Activated T-cell treated with anti-CD3 and anti-CD28 coated beads for 4 hours (primary cell): ENCODE data around the gene TCERG1L.
"Not testable (repeated sequence)": the region's sequence is repeated elsewhere in the genome, so short reads cannot be mapped to it uniquely, and the experiment has no call there.

ENCODE experiments used
- DNase-seq: peaks from one replicate; pipeline ENCODE4 v3.0.0-alpha.2; 2020

Gene TCERG1L

DNA sequence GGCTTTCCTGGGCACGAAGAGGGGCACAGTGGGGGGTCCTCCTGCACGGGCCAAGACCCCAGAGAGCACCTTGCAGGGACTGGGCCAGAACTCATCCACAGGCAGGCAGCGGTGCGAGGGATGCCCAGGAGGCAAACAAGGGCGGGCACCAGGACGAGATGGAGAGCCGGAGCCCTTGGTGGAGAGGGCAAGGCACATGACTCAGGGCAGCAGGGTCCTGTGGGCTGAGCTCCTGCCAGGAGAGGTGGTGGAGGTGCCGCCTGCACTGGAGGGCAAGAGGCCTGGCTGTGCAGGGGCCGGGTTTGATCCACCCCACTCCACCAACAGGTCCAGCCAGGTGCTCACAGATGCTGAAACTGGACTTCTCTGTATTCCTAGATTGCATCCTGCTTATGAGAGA lies 170.9 kb downstream of the TCERG1L start:
- DNase-seq = no peak

DNA sequence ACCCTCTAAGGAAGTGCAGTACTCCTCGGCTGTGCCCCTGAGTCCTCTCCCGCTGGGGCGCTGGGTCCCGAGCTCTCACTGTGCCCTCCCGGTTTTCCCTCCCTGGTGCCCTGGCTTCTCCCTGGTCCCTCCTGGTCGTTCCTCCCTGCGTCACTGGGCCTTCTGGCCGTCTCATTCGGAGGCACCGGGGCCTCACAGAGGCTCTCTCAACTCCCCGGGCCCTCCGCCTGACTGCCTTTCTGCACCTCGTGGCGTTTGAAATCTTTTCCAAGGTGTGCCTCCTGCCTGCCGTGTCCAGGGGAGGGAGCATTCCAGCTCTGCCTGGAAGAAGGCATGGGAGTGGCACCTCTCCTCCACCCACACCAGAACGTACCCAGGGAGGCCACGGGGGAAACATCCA lies 174.3 kb downstream of the TCERG1L start:
- no peak for DNase-seq

DNA sequence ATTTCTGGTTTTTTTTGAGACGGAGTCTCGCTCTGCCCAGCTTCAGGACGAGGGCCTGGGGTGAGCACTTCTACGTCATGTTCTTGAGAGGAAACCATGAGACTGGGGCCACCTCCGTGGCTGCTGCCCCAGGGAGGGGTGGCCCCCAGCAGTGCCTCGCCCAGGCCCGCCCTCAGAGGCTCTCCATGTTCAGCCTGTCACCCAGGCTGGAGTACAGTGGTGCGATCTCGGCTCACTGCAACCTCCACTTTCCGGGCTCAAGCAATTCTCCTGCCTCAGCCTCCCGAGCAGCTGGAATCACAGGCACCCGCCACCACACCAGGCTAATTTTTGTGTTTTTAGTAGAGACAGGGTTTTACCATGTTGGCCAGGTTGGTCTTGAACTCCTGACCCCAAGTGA lies 175.2 kb downstream of the TCERG1L start:
- not testable (repeated sequence) for DNase-seq

DNA sequence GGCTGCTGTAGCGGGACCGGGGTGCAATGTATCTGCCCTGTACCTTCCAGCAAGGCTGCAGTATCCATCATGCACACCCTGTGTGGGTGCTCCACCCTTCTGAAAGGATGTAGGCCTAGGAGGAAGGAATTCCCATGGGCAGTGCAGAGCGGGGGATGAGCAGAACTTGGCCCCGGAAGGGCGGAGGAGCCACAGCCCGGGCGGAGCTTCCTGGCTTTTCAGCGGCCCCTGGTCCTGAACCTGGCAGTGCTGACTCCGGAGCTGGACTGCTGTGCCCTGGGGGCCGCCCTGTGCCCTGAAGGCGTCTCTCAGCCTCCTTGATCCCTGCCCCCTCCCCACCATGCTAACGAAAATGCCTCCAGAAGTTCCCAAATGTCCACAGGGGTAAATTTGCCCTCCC lies 175.8 kb downstream of the TCERG1L start:
- DNase-seq = no peak

DNA sequence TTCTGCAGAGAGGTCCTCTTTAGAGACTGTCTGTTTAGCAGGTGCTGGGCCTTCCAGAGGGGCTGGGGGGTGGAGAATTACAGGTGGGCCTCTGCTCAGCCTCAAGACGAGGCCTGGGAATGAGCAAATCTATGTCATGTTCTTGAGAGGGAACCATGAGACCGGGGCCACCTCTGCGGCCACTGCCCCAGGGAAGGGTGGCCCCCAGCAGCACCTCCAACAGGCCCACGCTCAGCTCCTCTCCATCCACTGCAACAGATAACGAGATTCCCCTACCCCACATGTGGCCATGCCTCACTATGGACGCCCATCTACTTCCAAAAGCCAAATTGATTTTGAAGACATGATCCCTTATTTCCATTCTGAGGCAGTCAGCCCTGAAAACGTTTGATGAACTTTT lies 176.9 kb downstream of the TCERG1L start:
- DNase-seq = no peak

DNA sequence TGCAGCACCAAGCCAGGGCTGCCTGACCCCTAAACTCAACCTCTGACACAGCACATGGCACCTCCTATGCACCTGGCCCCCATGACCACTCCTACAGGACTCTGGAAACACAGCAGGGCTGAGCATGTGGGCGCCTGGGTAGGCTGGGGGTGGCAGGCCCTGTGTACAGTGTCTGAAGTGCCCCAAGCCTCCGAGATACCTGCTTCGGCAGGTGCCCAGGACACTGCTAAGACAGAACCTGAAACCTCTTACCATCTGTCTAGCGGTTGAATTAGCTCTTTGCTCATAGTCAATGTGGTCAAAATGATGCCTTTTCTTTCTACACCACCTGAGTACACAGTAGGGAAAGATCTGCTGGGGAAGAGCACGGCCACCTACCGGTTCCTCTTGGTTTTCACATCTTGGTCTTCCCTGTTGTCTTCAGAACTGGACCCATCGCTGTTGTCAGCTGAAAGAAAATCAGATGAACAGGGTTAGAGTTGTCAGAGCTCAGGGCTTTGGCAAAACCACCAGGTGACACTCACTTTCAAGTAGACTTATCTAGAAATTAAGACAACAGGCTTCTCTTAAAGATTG lies 177.4 kb downstream of the TCERG1L start:
- no peak for DNase-seq

DNA sequence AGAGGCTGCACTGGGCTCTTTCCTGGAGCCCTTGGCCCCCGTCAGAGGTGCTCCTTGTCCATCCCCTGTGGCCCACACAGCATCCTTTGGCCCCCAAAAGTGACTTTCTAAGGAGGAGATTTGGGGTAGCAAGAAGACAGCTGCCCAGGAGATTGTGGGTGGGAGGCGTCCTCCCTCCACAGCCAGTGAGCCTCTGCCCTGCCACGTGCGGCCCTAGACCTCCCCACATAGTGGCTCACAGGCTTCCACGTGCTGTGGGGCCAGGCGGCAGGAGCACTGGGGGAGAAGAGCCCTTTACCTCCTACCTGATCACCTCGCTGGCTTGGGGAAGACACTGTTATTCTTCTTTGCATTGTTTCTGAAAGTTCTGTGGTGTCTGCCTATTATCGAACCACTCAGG lies 178.8 kb downstream of the TCERG1L start:
- DNase-seq = no peak

DNA sequence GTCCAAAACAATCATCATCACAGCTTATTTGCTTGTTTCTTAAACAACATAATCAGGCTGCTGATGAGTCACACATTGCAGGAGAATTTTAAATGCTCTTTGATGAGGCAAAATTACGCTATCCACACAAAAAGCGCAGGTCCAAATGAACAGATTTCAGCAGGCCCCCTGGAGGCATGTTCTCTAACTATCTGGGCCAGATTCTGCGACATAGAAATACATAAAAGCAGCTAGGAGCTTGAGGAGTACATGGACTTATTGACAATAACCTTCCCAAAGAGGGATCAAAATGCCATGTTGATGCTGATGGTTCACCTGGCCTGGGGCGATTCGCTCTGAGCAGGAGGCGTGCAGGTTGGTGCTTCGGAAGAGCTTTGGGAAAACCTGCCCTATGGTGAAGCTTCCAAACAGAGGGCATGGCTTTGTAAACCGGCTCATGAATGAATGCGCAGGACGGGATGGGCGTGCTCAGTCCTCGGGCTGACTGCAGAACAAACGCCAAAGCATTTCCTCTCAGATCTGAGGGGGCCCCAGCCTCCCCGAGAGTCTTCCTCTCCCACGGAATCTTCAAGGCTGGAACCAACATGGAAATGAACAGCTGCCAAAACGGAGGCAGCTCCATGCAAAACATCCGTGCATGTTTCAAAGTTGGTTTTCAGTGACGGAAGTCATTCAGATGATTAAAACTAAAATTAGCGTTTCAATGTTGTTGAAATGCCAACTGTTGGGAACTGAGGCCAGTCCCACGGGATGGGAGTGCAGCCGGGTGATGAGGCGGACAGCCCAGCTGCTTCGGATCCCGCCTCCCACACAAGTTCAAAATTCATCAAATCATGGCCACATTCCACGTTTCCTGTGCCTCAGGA lies 179.6 kb downstream of the TCERG1L start:
- DNase-seq = no peak

DNA sequence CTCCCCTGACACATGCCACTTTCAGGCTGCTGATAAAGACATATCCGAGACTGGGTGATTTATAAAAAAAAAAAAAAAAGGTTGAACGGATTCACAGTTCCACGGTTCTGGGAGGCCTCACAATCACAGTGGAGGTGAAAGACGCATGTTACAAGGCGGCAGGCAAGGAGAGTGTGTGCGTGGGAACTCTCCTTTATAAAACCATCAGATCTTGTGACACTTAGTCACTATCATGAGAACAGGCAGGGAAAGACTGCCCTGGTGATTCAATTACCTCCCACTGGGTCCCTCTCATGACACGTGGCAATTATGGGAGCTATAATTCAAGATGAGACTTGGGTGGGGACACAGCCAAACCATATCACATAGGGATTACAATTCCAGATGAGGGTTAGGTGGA lies 181.5 kb downstream of the TCERG1L start:
- DNase-seq = no peak

DNA sequence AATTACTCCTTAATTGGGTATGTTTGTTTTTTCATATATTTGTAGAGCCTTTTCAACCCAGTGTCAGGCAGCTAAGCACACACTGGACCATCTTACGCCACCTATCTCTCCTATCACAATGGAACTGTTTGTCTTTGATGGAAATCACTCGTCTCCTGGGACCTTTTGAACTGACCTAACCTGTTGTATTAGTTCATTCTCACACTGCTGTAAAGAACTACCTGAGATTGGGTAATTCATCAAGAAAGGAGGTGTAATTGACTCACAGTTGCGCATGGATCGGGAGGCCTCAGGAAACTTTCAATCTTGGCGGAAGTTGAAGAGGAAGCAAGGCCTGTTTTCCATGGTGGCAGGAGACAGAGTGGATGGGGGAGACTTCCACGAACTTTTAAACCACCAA lies 182.0 kb downstream of the TCERG1L start:
- no peak for DNase-seq

DNA sequence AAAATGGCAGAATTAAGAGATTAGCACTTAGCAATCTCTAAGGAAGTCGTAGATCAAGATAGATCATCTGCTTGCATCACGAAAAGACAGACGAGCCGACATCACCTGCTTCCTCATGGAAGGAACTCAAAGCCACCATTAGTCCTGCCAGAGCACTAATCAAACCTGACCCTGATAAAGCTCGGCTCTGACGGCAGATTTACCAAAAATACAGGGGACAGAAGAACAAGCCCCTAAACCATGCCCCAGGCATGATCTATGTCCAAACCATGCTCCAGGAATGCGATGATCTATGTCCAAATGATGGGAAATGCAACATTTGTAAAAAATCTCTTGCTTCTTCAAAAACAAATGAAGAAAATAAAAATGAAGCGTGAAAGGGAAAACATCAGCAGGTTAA lies 182.8 kb downstream of the TCERG1L start:
- DNase-seq = no peak

DNA sequence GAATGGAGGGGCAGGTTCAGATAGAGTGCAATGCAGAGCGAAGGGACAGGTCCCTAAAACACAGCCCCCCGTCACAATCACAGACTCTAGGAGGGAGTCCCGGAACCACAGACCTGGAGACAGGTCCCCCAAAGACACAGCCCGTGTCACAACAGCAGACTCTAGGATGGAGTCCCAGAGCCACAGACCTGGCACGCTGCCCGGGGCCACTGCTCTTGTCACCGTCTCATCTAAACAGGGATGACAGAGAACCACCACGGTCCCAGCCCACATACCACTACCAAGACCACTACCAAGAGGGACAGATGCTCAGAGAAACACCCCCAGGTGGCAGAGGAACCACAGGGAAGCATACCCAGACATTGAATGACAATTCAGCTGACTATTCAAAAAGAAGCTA lies 183.9 kb downstream of the TCERG1L start:
- DNase-seq = no peak

DNA sequence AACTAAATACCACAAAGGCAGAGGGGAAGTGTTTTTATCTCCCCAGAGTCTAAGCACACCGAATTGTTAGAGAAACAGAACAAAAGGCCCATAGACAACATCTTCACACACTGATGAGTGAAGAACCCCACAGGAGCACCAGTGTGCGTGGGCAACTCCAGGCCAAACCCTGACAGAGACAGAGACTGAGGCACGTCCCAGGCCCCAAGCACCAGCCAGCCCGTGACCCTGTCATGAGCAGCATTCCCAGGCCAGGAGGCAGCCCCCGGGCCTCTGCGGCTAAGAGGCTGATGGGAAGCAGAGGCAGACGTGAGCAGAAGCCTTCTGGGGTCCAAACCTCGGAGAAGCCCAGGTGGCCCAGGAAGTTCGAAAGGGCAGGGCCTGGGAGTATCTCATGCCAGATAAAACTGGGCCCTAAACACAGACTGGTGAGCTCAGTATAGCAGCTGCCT lies 184.4 kb downstream of the TCERG1L start:
- no peak for DNase-seq

DNA sequence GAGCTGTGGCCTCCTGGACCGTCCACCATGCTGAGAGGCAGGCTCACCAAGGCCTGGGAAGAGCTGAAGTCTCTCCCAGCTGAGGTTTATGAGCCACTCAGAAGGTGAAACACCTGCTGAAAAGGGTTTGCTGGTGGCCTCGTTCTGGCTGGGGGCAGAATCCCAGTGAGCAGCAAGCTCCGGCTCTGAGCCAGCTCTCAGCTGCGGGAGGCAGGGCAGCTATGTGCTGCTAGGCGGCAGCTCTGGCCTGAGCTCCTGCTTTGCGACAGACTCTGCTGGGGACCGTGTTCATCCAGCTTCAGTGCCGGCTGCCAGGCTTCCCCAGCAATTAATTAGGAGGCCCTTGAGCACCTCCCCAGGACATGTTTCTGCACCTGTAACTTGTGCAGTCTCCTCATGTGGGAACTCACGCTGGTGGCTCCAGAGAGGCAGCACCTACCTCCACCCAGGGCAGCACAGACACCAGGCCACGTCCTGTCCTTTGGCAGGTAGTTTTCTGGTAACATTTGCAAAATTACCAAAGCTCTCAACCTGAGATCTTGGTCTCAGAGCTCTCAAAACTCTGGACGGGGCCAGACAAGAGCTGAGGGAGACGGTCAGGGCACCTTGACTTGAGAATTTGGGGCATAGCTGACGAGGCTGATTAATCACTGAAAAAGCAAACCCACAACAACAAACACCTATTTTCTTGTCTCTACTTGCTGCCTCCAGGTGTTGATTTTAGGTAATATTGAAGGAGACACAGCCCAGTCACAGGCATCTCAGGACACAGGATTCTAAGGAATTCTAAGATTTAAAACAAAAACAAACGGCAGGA lies 185.0 kb downstream of the TCERG1L start:
- no peak for DNase-seq

DNA sequence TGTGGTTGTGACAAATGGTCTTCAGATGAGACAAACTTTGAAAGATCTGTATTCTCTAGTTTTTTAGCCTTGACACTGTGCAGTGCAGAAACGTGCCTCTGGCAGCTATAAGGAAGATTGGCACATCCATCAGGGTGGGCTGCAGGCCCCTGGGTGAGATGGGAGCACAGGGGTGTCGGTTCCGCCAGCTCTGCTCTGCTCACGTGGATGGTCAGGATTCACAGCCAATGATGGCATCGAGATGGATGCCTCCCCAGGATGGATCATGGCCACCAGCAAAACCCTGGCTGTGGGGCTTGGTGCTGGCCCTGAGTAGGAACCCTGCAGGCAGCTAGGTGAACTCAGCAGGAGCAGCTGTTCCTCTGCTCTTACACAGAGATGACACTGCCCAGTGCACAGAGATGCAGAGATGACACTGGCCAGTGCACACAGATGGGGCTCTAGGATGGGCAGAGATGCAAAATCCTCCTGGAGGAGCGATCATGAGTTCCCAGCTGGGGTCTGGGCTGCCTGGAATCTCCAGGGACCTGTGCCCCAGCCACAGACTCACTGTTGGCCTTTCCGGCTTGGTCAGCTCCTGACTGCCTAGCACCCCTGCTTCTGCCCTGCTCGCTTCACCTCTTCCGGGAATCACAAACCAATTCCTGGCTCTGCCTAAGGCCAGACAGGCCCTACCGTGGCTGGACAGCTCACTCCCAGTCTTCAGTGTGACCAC lies 185.9 kb downstream of the TCERG1L start:
- no peak for DNase-seq

DNA sequence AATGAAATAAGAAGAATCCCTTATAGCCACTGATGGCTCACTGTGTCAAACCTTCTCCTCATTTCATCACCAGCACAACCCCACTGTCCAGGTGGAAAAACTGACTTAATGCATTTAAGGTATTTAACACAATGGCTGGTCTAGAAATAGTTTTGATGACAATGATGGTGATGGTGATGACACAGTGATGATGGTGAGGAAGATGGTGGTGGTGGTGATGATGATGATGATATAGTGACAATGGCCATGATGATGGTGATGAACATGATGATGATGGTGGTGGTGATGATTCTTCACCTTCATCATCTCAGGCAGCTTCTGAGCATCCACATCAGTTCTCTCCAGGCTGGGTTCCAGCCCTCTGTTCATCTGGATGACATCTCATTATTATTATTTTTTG lies 186.6 kb downstream of the TCERG1L start:
- no peak for DNase-seq

DNA sequence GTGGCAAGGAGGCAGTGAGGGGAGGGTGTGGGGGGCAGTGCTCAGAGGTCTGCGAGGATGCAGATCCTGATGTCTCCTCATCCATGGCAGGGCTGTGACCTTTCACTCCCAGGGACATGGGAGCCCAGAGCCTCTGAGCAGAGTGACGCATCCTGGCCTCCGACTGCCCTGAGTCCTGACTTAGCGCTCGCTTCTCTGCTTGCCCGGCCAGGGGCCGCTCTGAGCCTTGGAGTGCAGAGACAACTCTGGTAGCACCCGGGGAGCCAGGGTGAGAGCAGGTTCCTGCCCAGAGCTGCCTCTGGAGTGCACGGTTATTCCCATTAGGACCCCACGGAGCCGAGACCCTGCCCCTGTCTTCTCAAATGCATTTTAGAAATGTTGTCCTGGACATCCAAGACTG lies 188.0 kb downstream of the TCERG1L start:
- no peak for DNase-seq

DNA sequence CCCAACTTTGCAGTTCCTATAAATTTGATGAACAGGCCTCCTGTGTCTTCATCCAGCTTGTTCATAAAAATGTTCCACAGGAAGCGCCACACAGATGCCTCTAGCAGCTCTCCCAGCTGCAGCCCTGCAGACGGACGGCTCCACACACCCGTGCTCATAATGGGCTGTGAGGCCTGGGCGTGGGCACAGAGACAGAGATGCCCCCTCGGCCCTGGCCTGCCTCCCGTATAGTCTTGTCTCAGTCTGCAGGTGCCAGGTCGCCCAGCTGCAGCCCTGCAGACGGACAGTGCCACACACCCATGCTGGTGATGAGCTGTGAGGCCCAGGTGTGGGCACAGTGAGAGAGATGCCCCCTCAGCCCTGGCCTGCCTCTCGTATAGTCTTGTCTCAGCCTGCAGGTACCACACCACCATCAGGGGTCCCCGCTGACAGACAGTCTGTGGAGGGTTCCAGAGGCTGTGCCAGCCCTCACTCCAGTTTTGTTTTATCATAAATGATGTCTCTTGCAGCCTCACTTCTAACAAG lies 189.9 kb downstream of the TCERG1L start:
- no peak for DNase-seq

DNA sequence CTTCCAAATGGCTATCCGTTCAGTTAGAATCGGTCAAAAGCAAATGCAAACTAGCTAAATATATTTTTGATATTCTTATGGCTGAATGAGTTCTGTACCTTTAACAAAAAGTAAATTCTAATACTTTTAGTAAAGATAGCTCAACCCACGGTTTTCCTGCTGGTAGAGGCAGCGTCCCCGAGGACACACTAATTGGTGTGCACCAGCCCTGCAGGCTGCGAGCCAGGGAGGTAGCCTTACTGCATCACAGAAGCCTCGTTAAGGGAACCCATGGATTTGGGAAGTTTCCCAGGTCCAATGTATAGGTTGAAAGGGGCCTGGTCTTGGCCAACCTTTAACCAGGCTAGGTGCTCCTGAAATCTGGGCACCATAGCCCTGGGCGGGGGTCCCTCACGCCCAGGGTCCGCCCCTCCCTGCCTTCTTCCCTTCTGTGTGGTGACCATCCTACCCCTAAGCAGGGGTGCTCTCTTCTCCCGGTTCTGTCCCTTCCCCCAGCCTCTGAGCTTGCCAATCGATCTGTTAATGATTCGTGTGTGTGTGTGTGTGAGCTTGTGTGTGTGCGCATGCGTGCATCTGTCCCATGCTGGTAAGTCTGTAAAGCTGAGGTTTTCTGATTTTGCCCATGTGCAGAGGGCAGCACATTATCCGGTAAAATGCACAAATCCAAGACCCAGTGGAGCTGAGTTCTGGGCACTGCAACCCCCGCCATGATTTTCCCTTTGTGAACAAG lies 191.7 kb downstream of the TCERG1L start:
- DNase-seq = no peak

DNA sequence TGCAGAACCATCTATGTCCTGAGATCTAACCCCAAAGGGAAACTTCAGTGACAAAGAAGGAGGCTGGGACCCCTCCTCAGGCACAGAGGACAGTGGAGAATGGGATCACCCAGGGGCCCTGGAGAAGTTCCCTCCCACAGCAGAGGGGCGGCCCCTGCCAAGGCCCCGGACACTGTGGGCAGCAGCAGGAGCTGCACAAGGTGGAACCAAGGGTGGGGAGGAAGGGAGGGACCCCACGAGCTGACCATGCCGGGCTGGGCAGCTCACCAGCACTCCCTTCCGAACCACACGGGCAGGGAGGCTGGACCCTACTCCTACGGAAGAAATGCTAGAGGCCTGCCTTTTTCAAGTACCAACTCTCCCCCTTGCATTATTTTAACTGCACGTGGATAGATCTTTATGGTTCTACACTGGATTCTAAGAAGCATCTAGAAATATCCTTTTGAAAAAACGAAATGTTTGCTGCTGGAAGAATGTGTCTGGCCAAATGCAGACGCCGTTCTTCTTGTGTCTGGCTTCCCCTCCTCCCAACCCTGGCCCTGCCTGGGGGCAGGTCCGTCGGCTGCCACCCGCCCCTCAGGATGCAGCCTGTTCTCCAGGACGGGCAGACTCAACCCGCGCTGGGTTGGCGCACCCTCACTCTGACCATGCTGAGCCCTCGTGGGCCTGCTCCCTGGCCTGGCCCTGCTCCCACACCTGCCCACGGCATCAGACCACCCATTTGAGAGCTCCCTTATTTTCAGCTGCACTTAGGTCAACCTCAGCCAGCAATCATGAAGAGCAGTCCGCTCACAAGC lies 193.9 kb downstream of the TCERG1L start:
- no peak for DNase-seq

DNA sequence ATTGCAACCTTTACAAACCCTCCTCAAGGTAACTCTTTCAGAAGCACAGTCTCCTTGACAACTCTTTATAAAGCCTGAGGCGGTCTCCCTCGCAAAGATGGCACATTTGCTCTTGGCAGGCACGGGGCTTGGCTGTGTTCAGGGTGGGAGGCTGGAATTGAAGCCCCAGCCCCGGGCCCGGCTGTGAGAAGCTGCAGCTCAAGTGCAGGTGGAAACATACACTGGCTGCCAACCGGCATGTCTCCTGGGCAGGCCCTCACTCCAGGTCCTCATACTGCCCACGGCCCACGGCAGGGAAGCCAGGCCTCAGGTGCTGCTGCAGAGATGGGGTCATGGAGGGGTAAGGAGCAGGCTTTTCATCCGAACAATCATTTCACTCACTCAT lies 194.5 kb downstream of the TCERG1L start:
- no peak for DNase-seq
